Esophagus muscularis mucosa (tissue), 4 donors: ENCODE data around the gene CSDE1. TPM values are rescaled to one million over a fixed set of nuclear protein-coding genes. Genes with fewer than 3 reads are reported as not detected.
A peak's percentile ranks its signal among the peaks of the same experiment; 100 is the strongest.

Source experiments
- DNase-seq: peaks from one replicate; pipeline ENCODE4 v3.0.0-alpha.2; 2017; ENCODE audit errors: extremely low spot score
- H3K27ac ChIP-seq, 4 donors: fragments of 200-600 bp; sonication (generic); replicated peaks in 1 of 4; 1 replicate in 3 of 4; 2 replicates in 1 of 4; pipeline ENCODE4 v1.5.1; 2016 to 2019; ENCODE audit warnings: mild to moderate bottlenecking in 1 of 4
- H3K27me3 ChIP-seq, 4 donors: fragments of 200-600 bp; sonication (generic); one replicate each; pipeline versions ENCODE4 v1.5.1 to v1.6.0; 2016 to 2019
- H3K36me3 ChIP-seq, 4 donors: fragments of 200-600 bp; sonication (generic); one replicate each; pipeline ENCODE4 v1.5.1; 2016 to 2019
- H3K4me1 ChIP-seq, 4 donors: fragments of 200-600 bp; sonication (generic); one replicate each; pipeline ENCODE4 v1.5.1; 2016 to 2019
- H3K4me3 ChIP-seq, 4 donors: fragments of 200-600 bp; sonication (generic); 1 replicate in 2 of 4; 2 replicates in 2 of 4; pipeline ENCODE4 v1.5.1; 2016 to 2019; ENCODE audit warnings: mild to moderate bottlenecking in 4 of 4, moderate library complexity in 1 of 4
- H3K9me3 ChIP-seq, 4 donors: fragments of 200-600 bp; sonication (generic); 1 replicate in 3 of 4; 2 replicates in 1 of 4; pipeline ENCODE4 v1.5.1; 2016 to 2019
- CTCF ChIP-seq, 3 experiments: fragments of 200-600 bp in 2 of 3; fragments of 450-650 bp in 1 of 3; sonication (generic) in 2 of 3; IDR thresholded peaks; one replicate each; pipeline ENCODE4 v1.5.1; 2017 to 2019; ENCODE audit warnings: antibody characterized with exemption in 3 of 3, mild to moderate bottlenecking in 2 of 3, moderate library complexity in 1 of 3
- EP300 ChIP-seq: sonication (generic); formaldehyde crosslinking; IDR thresholded peaks from one replicate; pipeline ENCODE4 v1.6.1; 2017; ENCODE audit warnings: antibody characterized with exemption
- POLR2A ChIP-seq: fragments of 450-650 bp; IDR thresholded peaks from one replicate; pipeline ENCODE4 v1.6.1; 2017; ENCODE audit warnings: antibody characterized with exemption, moderate library complexity, mild to moderate bottlenecking, low read depth
- POLR2AphosphoS5 ChIP-seq, 2 donors: sonication (generic); formaldehyde crosslinking; IDR thresholded peaks; one replicate each; pipeline ENCODE4 v1.6.1; 2017; ENCODE audit warnings: antibody characterized with exemption in 2 of 2
- WGBS: methylation state at CpG from one replicate; pipeline ENCODE4 v1.1.5; 2018; 5-methylcytosine and 5-hydroxymethylcytosine counted together
- intact Hi-C: fragments of 100-400 bp; cut with DNase I; formaldehyde crosslinking; loops from one replicate; pipeline ENCODE4 v1.15.1; 2023
- total RNA-seq, 4 donors: library from RNA; depleted of rRNA; stranded (reverse); fragments of >200 nt; gene quantifications; one replicate each; pipeline versions ENCODE4 v1.1.0 to v1.2.1, GENCODE V29; 2016

CSDE1 gene
- total RNA-seq, 4 donors from 2014 or later = 614 to 1,394 (median 877) TPM

GRCh38 chr1:114718661-114719423 lies 38.9 kb downstream of the CSDE1 start:
- WGBS = 85% methylated on average over 11 of the region's 11 CpGs
- Histone ChIP-seq H3K4me3 (no peak overlapping the region), H3K36me3 (peaks cover 58 to 72% (median 68%) of the 10 kb centered on the region in 4 donors), H3K4me1 (peaks cover 17 to 31% (median 26%) of the 10 kb centered on the region in 4 donors), H3K27me3 (no peaks in the 10 kb centered on the region), H3K9me3 (no peaks in the 10 kb centered on the region), H3K27ac (no peak overlapping the region)
- DNase-seq = no peak
- TF ChIP-seq POLR2AphosphoS5 (IDR thresholded peaks at IDR 0.05) (no peak), POLR2A (no peak), CTCF (IDR thresholded peaks at IDR 0.05) (no peak), EP300 (no peak)
- intact Hi-C loops = loop anchor here (5.0 kb wide), 3 partner anchors 38 to 207 kb away; partner anchors contain the start of genes BCAS2, CSDE1 and TRIM33

GRCh38 chr1:114716304-114717170 lies 41.2 kb downstream of the CSDE1 start, which contains the start of gene NRAS:
Gene NRAS (minus strand): TSS chr1:114716771. CDS start chr1:114716160, 611 bp downstream.
- intact Hi-C loops = loop anchor here (5.0 kb wide), 3 partner anchors 41 to 204 kb away; partner anchors contain the start of genes BCAS2, CSDE1 and TRIM33
- WGBS = under 1% methylated on average over 26 of the region's 38 CpGs
- TF ChIP-seq EP300 (no peak), POLR2AphosphoS5 (IDR thresholded peaks at IDR 0.05) (peak; percentile 90 to 92), CTCF (IDR thresholded peaks at IDR 0.05) (peak in 2 of 3 experiments; percentile 11 to 24), POLR2A (peak; percentile 47)
- Histone ChIP-seq H3K4me3 (peak within 1 kb of the TSS; percentile 73 to 94 (median 88)), H3K9me3 (no peaks in the 10 kb centered on the region), H3K4me1 (peaks cover 14 to 32% (median 27%) of the 10 kb centered on the region in 4 donors), H3K27me3 (no peaks in the 10 kb centered on the region), H3K36me3 (peaks cover 35 to 72% (median 64%) of the 10 kb centered on the region in 4 donors), H3K27ac (peak within 1 kb of the TSS; percentile 88 to 94 (median 90))
- DNase-seq = peak; percentile 98

GRCh38 chr1:114715952-114716303 lies 41.9 kb downstream of the CSDE1 start:
- peak overlapping the region; percentile 73 to 94 (median 88) for H3K4me3 ChIP-seq
- no peak for TF ChIP-seq POLR2A
- no peak for TF ChIP-seq CTCF (IDR thresholded peaks at IDR 0.05)
- no peak for TF ChIP-seq POLR2AphosphoS5 (IDR thresholded peaks at IDR 0.05)
- no peak for TF ChIP-seq EP300
- peak overlapping the region; percentile 88 to 94 (median 90) for H3K27ac ChIP-seq
- H3K36me3 ChIP-seq = peaks cover 32 to 72% (median 64%) of the 10 kb centered on the region in 4 donors
- no peaks in the 10 kb centered on the region for H3K27me3 ChIP-seq
- peaks cover 14 to 32% (median 27%) of the 10 kb centered on the region in 4 donors for H3K4me1 ChIP-seq
- H3K9me3 ChIP-seq = no peaks in the 10 kb centered on the region
- WGBS = 40% methylated on average over 4 of the region's 4 CpGs
- intact Hi-C loops = loop anchor here (5.0 kb wide), 3 partner anchors 41 to 204 kb away; partner anchors contain the start of genes BCAS2, CSDE1 and TRIM33
- DNase-seq = no peak

- WGBS = 91% methylated on average over 4 of the region's 4 CpGs
- Histone ChIP-seq H3K4me3 (no peak overlapping the region), H3K27ac (no peak overlapping the region), H3K4me1 (peaks cover 14 to 32% (median 27%) of the 10 kb centered on the region in 4 donors), H3K36me3 (peaks cover 31 to 70% (median 60%) of the 10 kb centered on the region in 4 donors), H3K27me3 (no peaks in the 10 kb centered on the region), H3K9me3 (no peaks in the 10 kb centered on the region)
- intact Hi-C loops = loop anchor here (5.0 kb wide), 1 partner anchor 41 kb away; the partner anchor contains the start of gene DENND2C
- no peak for DNase-seq
- TF ChIP-seq EP300 = no peak
- TF ChIP-seq POLR2AphosphoS5 (IDR thresholded peaks at IDR 0.05) = no peak
- no peak for TF ChIP-seq POLR2A
- no peak for TF ChIP-seq CTCF (IDR thresholded peaks at IDR 0.05)
Observed at GRCh38 chr1:114712977-114713376, 44.8 kb downstream of the CSDE1 start.
